ENCODE measurements around the gene MRPS35.

MRPS35 gene

GRCh38 chr12:27707216-27707615 lies 3.4 kb upstream of the MRPS35 start:
- no peak overlapping the region for H3K4me3 ChIP-seq (ENCODE audit: low read depth, low read length)
- TF ChIP-seq CTCF (IDR thresholded peaks at IDR 0.05; ENCODE audit: borderline replicate concordance, insufficient read depth, low read depth, low read length) = no peak

DNA sequence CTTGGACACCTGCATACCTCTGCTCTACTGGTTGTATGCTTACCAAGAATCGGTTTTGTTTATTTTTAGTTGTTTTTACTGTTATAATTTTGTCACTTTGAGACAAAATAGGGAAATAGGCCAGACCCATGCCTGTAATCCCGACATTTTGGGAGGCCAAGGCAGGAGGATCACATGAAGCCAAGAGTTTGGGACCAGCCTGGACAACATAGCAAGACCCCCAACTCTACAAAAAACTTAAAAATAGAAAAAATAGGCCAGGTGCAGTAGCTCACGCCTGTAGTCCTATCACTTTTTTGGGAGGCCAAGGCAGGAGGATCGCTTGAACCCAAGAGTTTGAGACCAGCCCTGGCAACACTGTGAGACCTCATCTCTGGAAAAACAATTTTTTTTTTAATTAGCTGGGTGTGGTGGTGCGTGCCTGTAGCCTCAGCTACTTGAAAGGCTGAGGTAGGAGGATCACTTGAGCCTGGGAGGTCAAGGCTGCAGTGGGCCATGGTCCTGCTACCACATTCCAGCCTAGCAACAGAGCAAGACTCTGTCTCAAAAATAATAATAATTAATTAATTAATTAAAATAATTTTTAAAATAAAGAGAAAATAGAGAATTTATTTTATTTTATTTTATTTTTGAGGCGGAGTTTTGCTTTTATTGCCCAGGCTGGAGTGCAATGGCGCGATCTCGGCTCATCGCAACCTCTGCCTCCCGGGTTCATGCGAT lies 1.3 kb upstream of the MRPS35 start:
- TF ChIP-seq CTCF (IDR thresholded peaks at IDR 0.05; ENCODE audit: borderline replicate concordance, insufficient read depth, low read depth, low read length) = no peak
- H3K4me3 ChIP-seq (ENCODE audit: low read depth, low read length) = peak overlapping the region; percentile 81

GRCh38 chr12:27709932-27710591 lies 570 bp upstream of the MRPS35 start:
- H3K4me3 ChIP-seq (ENCODE audit: low read depth, low read length) = peak overlapping the region; percentile 81
- TF ChIP-seq CTCF (IDR thresholded peaks at IDR 0.05; ENCODE audit: borderline replicate concordance, insufficient read depth, low read depth, low read length) = no peak

DNA sequence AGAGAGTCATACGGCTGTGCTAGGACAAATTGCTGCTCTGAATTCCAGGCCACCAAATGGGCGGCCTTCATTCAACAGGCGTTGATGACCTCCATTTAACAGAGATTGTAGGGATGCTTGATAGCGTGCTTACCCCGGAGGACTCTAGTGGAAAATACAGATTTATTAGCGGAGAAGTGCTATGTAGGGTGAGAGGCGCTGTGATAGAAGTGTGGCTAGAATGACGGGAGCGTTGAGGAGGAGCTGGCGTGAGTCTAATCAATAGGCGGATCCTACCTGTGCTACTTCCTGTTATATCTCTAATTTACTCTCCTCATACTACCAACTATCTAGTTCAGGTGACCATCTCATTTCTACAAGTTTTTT lies 668 bp downstream of the MRPS35 start:
- H3K4me3 ChIP-seq (ENCODE audit: low read depth, low read length) = peak overlapping the region; percentile 81
- TF ChIP-seq CTCF (IDR thresholded peaks at IDR 0.05; ENCODE audit: borderline replicate concordance, insufficient read depth, low read depth, low read length) = no peak

DNA sequence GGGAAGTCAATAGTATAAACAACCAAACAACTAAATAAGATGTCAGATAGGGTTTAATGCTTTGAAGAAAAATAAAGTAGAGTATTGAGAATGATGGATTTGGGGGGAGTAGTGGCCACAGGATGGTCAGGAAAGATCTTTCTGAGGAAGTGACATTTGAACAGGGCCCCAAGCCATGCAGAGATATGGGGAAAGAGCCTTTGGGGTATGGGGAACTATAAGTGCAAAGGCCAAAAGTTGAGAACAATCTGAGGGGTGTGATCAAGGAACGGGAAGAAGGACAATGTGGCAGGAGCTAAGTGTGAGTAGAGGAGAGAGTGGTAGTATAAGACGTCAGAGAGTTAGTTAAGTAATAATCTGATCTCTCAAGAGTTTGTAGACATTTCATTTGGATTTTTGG lies 1.3 kb downstream of the MRPS35 start:
- H3K4me3 ChIP-seq (ENCODE audit: low read depth, low read length) = no peak overlapping the region

GRCh38 chr12:27723212-27723611 lies 12.6 kb downstream of the MRPS35 start:
- no peak overlapping the region for H3K4me3 ChIP-seq (ENCODE audit: low read depth, low read length)
- TF ChIP-seq CTCF (IDR thresholded peaks at IDR 0.05; ENCODE audit: borderline replicate concordance, insufficient read depth, low read depth, low read length) = no peak

More for the DNA sequence above, 1.3 kb downstream of the MRPS35 start:
- TF ChIP-seq CTCF (IDR thresholded peaks at IDR 0.05; ENCODE audit: borderline replicate concordance, insufficient read depth, low read depth, low read length) = no peak

GRCh38 chr12:27730097-27730588 lies 19.5 kb downstream of the MRPS35 start:
- H3K4me3 ChIP-seq (ENCODE audit: low read depth, low read length) = no peak overlapping the region
- TF ChIP-seq CTCF (IDR thresholded peaks at IDR 0.05; ENCODE audit: borderline replicate concordance, insufficient read depth, low read depth, low read length) = no peak
